Gastrocnemius medialis (tissue), 4 donors: ENCODE results near the gene YPEL1.
"Not testable (repeated sequence)": the region's sequence is repeated elsewhere in the genome, so short reads cannot be mapped to it uniquely, and the experiment has no call there.

Experiments used
- CTCF ChIP-seq, 5 experiments: fragments of 450-650 bp in 3 of 5; fragments of 200-600 bp in 2 of 5; sonication (generic) in 2 of 5; IDR thresholded peaks in 4 of 5; conservative IDR thresholded peaks in 1 of 5; 1 replicate in 4 of 5; 2 replicates in 1 of 5; pipeline ENCODE4 v1.5.1; 2016 to 2019; ENCODE audit warnings: antibody characterized with exemption in 5 of 5, mild to moderate bottlenecking in 3 of 5, moderate library complexity in 3 of 5
- POLR2A ChIP-seq, 2 donors: fragments of 450-650 bp; IDR thresholded peaks; one replicate each; pipeline ENCODE4 v1.6.1; 2017; ENCODE audit warnings: antibody characterized with exemption in 2 of 2, mild to moderate bottlenecking in 2 of 2, moderate library complexity in 2 of 2

GRCh38 chr22:21716395-21717122, 19.0 kb downstream of the YPEL1 start:
- TF ChIP-seq CTCF (IDR thresholded peaks at IDR 0.05 in 4 of 5, conservative IDR thresholded peaks at IDR 0.05 in 1 of 5); POLR2A (IDR thresholded peaks at IDR 0.05): not testable (repeated sequence)
